Stimulated activated CD4-positive, alpha-beta T cell treated with anti-CD3 and anti-CD28 coated beads, Interleukin-2, amount 100 ng/mL, for 24 hours (primary cell): ENCODE results near the gene NR1I3.

Experiments
- DNase-seq, 2 donors: peaks; one replicate each; pipeline ENCODE4 v3.0.0-alpha.2; 2020

Gene NR1I3

GRCh38 chr1:161217831-161218230, 20.2 kb downstream of the NR1I3 start:
- DNase-seq: no peak

DNA sequence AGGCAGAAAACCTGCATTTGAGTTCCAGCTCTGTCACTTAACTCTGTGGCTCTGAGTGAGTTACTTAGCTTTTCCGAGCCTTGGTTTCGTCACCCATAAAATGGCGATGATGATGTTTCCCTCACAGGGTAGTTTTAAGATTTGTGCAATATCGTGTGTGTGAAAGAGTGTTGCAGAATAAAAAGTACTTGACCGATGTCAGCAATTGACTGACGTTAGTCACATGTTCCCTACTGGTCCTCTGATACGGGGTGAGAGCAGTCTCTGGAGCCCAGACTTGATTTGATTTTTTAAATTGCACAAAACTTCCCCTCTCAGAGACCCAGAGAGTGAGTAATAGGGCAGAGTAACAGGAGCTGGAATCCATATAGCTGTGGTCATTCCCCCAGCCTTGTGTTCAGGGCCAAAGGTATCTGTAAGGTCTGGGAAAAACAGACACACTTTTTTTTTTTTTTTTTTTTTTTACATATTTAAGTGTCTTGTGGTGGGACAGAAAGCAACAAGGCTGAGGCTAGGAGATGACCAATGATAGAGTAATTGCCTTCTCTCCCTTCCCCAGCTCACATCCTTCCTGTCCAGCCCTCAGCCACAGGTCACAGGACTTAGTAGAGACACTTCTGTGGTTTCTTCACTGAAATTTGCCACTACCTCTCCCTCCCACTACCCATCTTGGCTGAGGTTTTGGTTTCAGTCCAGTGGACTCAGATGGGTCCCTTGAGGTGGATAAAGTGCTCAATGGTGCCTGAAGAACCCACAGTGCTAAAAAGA, 20.9 kb downstream of the NR1I3 start:
- DNase-seq: no peak

GRCh38 chr1:161215076-161215475, 22.9 kb downstream of the NR1I3 start, which contains the start of gene FCER1G:
Gene FCER1G, plus strand, starts transcription at chr1:161215295. Its CDS starts 27 bp downstream, at chr1:161215322.
- DNase-seq: no peak

DNA sequence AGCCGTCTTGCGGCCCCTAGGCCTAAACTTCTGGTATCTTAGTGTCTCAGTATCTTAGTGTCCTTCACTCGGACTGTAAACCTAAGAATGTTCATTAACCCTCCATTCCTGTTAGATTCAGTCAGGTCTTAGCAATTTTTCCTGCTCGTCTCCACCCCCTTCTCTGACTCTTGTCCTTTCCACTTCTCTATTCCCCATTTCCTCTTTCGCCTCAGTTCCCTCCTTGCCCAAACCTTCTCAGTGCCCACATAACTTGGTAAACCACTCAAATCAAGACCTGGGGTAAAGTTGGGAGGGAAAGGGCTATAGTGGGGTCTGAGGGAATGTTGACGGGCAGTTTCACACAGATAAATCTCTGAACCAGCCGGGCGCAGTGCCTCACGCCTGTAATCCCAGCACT, 23.6 kb downstream of the NR1I3 start:
- no peak for DNase-seq

DNA sequence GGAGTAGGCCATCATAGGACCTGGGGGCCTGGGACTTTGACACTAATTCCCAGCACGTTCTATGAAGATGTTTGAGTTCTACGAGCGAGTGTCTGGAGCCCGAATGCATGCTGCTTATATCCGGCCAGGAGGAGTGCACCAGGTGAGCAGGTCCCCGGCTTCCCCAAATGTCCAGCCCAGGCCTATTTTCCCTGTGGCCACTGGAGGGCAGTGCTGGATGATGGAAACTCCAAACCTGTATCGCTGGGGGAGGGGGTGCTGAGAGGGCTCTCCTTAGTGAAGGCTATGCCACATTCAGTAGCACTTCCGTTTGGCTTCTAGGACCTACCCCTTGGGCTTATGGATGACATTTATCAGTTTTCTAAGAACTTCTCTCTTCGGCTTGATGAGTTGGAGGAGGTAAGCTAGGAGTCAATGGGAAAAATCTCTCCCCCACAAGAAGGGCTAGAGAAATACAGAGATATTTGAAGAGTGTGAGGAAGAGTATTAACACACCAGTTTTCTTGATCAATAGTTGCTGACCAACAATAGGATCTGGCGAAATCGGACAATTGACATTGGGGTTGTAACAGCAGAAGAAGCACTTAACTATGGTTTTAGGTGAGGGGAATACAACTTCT, 28.1 kb downstream of the NR1I3 start:
- DNase-seq: peak; percentile 74 to 79

GRCh38 chr1:161207173-161207572, 30.8 kb downstream of the NR1I3 start:
- DNase-seq: no peak

DNA sequence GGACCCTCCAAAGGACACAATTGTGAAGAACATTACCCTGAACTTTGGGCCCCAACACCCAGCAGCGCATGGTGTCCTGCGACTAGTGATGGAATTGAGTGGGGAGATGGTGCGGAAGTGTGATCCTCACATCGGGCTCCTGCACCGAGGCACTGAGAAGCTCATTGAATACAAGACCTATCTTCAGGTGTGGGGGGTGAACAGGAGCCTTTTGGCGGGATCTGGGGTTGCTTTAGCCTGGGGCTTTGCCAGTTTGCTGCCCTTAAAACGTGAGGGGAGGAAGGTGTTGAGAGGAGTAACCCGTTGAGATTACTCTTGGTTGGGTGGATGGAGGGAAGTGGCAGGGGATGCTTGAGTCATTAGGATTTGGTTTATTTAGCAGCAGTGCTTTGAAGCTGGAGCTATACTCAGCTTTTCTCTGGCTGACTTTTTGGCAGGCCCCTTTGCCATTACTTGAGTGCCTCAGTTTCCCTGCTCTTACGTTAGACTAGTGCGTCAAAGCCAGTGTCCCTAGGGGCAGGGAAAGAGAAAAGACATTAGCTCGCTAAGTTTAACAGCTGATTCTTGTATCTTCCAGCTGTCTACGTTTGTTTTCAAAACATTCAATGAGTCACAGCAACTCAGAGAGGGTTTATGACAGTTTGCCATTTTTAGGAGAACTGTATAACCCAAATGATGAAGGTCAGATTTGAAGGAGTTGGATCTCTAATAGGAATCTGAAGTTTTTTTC, 31.4 kb downstream of the NR1I3 start:
- no peak for DNase-seq

GRCh38 chr1:161201836-161202712, 35.9 kb downstream of the NR1I3 start, which contains the start of gene NDUFS2:
Gene NDUFS2, plus strand, starts transcription at chr1:161202367. Its CDS starts 19 bp downstream, at chr1:161202386.
- peak; percentile 93 to 94 for DNase-seq

- DNase-seq: no peak
Observed at GRCh38 chr1:161200992-161201835, 36.8 kb downstream of the NR1I3 start.

GRCh38 chr1:161200421-161200991, 37.5 kb downstream of the NR1I3 start:
- DNase-seq: no peak

- DNase-seq: no peak
Observed at GRCh38 chr1:161199506-161200139, 38.4 kb downstream of the NR1I3 start.

GRCh38 chr1:161198897-161199431, 39.0 kb downstream of the NR1I3 start, which contains the start of gene ADAMTS4:
Gene ADAMTS4, minus strand, starts transcription at chr1:161199054. Its CDS starts 427 bp downstream, at chr1:161198627.
- DNase-seq: no peak

DNA sequence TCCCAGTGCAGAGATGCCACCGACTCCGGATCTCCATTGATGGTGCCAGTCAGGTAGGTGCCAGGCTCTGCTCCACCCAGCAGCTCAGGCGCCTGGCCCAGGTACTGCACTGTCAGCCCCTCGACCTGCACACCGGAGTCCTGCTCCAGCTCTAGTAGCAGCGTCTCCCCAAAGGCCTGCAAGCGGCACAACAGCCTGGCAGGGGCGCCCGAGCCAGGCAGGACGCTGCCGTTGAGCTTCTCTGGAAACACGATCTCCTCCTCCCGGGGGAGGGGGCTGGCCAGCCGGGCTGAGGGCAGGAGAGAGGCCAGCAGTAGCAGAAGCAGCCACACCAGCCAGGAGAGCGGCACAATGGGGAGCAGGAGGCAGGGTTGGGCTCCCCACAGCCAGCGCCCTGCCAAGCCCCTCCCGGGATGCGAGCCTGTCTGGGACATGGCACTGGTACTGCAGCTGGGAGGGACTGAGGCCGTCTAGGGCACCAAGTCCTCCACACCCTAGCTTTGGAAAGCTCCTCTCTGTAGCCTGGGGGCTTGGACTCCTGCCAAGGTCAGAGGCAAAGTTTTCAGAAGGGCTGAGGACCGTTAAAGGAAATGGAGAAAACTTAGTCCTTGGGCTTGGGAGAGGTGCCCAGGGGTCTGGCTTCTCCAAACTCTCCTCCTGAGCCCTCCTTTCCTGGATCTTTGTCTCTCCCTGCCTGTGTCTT, 39.7 kb downstream of the NR1I3 start:
- no peak for DNase-seq

GRCh38 chr1:161197560-161198193, 40.3 kb downstream of the NR1I3 start:
- no peak for DNase-seq

DNA sequence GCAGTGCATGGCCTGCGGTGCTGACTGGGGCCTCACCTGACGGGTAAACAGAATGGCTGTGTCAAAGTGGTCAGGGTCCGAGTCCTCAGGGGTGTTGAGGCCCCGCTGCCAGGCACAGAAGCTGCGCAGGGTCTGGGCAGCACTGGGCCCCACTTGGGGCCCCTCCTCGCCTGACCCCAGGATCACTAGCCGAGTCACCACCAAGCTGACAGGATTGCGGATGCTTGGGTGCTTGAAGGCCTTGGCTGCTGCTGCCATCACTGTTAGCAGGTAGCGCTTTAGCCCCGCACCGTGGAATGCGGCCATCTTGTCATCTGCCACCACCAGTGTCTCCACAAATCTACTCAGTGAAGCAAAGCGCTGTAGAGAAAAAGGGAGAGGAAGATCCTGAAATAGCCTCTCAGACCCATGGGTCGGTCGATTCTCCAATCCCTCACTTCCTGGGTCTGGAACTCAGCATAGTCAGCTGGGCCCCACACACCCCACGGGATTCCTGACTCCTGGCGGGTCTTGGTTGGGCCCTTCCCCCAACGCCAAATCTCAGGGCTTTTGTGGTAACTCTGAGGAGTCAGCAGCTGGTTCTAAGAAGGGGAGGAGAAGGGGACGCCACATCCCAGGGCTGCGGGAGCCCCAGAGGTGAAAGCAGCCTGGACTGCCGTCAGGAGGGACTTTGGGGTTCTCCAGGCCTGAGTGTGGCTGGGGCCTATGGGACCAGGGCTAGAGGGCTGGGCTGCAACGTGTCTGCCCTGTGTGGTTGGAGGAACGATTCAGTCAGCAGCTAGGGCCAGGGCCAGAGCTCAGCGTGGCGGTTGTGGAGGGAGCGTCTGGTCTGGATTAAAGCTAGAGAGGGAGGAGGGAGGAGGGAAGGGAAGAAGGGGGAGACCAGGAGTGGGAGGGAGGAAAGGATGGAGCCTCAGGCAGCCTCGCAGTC, 41.2 kb downstream of the NR1I3 start:
- no peak for DNase-seq

DNA sequence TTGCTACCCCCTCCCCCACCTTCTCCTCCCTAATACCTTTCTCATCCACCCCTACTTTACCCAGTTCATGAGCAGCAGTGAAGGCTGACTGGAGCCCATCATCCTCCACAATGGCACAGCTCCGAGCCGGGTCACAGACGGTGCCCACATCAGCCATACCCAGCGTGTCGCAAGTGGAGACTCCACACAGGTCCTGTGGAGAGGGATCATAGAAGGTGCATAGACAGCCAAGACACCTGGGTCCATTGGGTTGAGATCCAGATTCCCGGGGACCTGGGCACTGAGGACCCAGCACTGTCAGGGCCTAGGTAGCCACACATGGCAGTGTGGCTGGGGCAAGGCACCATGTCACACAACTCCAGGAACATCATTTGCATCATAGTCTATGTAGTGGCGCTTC, 41.9 kb downstream of the NR1I3 start:
- no peak for DNase-seq

DNA sequence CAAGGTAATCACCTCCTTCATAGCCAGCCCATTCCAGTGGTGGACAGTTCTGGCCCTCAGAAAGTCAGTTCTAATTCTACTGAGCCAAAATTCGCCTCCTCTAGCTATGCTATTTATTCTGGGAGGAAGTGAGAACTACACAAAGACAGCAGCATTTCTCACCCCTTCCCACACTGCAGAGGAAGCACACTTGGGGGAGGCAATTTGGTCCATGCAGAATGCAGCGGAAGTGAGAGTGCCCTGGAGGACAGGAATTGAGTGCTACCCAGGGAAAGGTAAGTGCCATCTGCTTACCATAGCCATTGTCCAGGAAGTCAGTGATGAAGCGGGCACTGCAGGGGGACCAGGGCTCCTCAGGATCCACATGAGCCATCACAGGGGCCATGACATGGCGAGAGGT, 42.8 kb downstream of the NR1I3 start:
- no peak for DNase-seq
